ENCODE measurements around the gene SLC38A10.
A peak's percentile ranks its signal among the peaks of the same experiment; 100 is the strongest.

SLC38A10 gene

DNA sequence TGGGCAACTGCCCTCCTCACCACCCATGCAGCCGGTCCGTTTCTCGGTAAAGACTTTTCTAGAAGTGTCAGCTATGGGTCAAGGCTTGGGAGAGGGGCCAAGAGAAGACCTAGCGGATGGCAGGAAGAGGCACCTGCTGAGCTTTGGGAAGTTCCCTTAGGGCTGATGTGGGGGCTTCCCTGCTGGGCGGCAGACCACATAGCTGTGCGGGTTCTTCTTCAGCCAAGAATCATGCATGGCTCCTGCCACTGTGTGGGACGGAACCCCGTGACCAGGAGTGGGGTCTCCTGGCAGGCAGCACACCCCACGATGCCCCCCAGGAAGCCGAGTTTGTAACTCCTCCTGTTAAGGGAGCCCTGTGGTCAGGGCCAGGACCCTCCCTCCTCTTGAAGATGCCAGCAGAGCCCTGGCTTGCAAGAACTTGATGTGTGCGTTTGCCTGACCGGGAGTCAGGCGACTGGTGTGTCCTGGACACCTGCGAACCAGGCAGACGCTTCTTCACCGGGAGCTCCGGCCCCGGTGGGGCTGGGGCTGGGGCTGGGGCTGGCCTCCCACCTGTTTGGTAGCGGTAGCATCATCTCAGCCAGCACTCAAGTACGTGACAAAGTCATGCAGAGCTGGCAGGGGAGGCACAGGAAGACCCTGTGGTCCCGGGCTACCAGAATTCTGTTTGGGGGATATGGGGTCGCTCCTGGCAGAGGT, 17.7 kb upstream of the SLC38A10 start:
- Histone ChIP-seq H2AK5ac (ENCODE audit: low read length, severe bottlenecking) (no peak overlapping the region), H2BK15ac (ENCODE audit: low read depth, poor library complexity, severe bottlenecking) (peak overlapping the region; percentile 13), H4K91ac (ENCODE audit: low read length) (no peak overlapping the region), H3K9me3 (ENCODE audit: control insufficient read depth, low read length) (no peaks in the 10 kb centered on the region), H2BK12ac (ENCODE audit: low read length in 2 of 2) (no peak overlapping the region), H2AFZ (ENCODE audit: low read depth, low read length) (no peak overlapping the region), H3K79me1 (replicated peaks; ENCODE audit: low read length, poor library complexity, severe bottlenecking) (no peaks in the 10 kb centered on the region), H3K4ac (ENCODE audit: low read depth in 1 of 2, low read length in 2 of 2) (no peak overlapping the region), H2BK120ac (ENCODE audit: low read depth, low read length) (no peak overlapping the region), H3K23ac (ENCODE audit: low read length in 2 of 2) (no peak overlapping the region), H2BK5ac (ENCODE audit: low read depth, low read length, poor library complexity, severe bottlenecking) (no peak overlapping the region), H3K27me3 (ENCODE audit: control insufficient read depth in 1 of 2, insufficient read depth in 1 of 2, low read length in 2 of 2) (peaks cover 21 to 40% of the 10 kb centered on the region in 2 experiments), H3K9ac (ENCODE audit: low read length) (no peak overlapping the region), H3K36me3 (ENCODE audit: control insufficient read depth in 1 of 2, insufficient read depth in 2 of 2, low read depth in 1 of 2, low read length in 2 of 2) (no peaks in the 10 kb centered on the region), H3K4me2 (ENCODE audit: low read length, poor library complexity, severe bottlenecking) (no peak overlapping the region), H4K8ac (ENCODE audit: low read length) (no peak overlapping the region), H3K4me1 (ENCODE audit: control insufficient read depth, insufficient read depth, low read depth, low read length) (peaks cover 21% of the 10 kb centered on the region), H3K18ac (ENCODE audit: low read depth in 1 of 2, low read length in 2 of 2) (no peak overlapping the region), H3K27ac (ENCODE audit: low read length, poor library complexity, severe bottlenecking) (no peak overlapping the region), H3K14ac (ENCODE audit: low read length in 2 of 2) (no peak overlapping the region), H3K4me3 (ENCODE audit: insufficient read depth in 1 of 2, low read depth in 1 of 2, low read length in 2 of 2) (no peak overlapping the region)
- no peak for DNase-seq
- 91% methylated on average over 22 of the region's 22 CpGs for WGBS

DNA sequence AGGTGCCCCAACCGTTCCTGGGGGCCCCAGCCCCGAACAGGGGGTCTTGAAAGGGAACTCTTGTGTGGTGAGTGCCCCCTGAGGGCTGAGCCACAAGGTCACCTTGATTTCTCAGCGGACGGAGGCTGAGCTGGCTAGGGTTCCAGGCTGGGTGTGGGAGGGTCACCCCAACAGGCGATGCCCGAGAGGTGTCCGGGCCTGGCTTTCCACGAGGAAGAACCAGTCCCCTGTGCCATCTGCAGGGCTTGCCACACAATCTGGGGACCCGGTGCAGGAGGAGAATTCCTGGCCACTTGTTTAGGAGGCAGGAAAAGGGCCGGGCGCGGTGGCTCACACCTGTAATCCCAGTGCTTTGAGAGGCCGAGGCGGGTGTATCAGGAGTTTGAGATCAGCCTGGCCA, 16.8 kb upstream of the SLC38A10 start:
- Histone ChIP-seq H3K4ac (ENCODE audit: low read depth in 1 of 2, low read length in 2 of 2) (no peak overlapping the region), H2BK15ac (ENCODE audit: low read depth, poor library complexity, severe bottlenecking) (no peak overlapping the region), H3K27ac (ENCODE audit: low read length, poor library complexity, severe bottlenecking) (no peak overlapping the region), H3K36me3 (ENCODE audit: control insufficient read depth in 1 of 2, insufficient read depth in 2 of 2, low read depth in 1 of 2, low read length in 2 of 2) (no peaks in the 10 kb centered on the region), H3K18ac (ENCODE audit: low read depth in 1 of 2, low read length in 2 of 2) (no peak overlapping the region), H2BK120ac (ENCODE audit: low read depth, low read length) (no peak overlapping the region), H3K4me1 (ENCODE audit: control insufficient read depth, insufficient read depth, low read depth, low read length) (peaks cover 23% of the 10 kb centered on the region), H2BK5ac (ENCODE audit: low read depth, low read length, poor library complexity, severe bottlenecking) (no peak overlapping the region), H3K27me3 (ENCODE audit: control insufficient read depth in 1 of 2, insufficient read depth in 1 of 2, low read length in 2 of 2) (peaks cover 21 to 40% of the 10 kb centered on the region in 2 experiments), H3K79me1 (replicated peaks; ENCODE audit: low read length, poor library complexity, severe bottlenecking) (no peaks in the 10 kb centered on the region), H4K8ac (ENCODE audit: low read length) (no peak overlapping the region), H2AK5ac (ENCODE audit: low read length, severe bottlenecking) (no peak overlapping the region), H3K23ac (ENCODE audit: low read length in 2 of 2) (no peak overlapping the region), H3K9ac (ENCODE audit: low read length) (no peak overlapping the region), H4K91ac (ENCODE audit: low read length) (no peak overlapping the region), H3K4me2 (ENCODE audit: low read length, poor library complexity, severe bottlenecking) (no peak overlapping the region), H3K9me3 (ENCODE audit: control insufficient read depth, low read length) (no peaks in the 10 kb centered on the region), H2AFZ (ENCODE audit: low read depth, low read length) (no peak overlapping the region), H3K14ac (ENCODE audit: low read length in 2 of 2) (no peak overlapping the region), H2BK12ac (ENCODE audit: low read length in 2 of 2) (no peak overlapping the region), H3K4me3 (ENCODE audit: insufficient read depth in 1 of 2, low read depth in 1 of 2, low read length in 2 of 2) (no peak overlapping the region)
- DNase-seq: no peak
- 86% methylated on average over 14 of the region's 14 CpGs for WGBS

DNA sequence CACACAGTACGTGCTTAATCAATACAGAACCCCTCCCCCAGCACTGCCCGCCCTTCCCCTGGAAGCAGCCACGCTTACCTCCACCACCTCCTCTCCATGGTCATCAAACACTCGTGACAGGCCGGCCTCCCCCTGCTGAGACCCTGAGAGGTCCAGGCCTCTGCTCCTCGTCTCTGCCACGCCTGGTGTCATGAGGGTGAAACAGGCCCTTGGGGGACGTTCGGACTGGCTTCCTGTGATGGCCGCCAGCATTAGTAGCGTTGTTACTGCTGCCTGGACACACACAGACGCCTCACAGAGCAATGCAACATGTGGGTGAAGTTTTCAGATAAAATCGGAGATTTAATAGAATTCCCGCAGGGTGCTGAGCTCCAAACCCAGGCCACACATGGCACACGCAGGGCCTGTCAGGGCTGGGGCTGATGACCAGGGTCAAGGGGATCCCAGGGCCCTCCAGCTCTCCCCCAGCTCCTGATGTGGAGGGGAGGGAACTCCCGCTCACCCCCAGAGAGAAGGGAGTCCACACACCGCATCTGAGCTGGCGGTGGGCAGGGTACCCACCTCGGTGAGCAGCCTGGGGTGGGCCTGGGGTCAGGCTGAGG, 15.9 kb upstream of the SLC38A10 start:
- no peak overlapping the region for H4K91ac ChIP-seq (ENCODE audit: low read length)
- no peak for DNase-seq
- no peak overlapping the region for H2BK5ac ChIP-seq (ENCODE audit: low read depth, low read length, poor library complexity, severe bottlenecking)
- no peaks in the 10 kb centered on the region for H3K36me3 ChIP-seq (ENCODE audit: control insufficient read depth in 1 of 2, insufficient read depth in 2 of 2, low read depth in 1 of 2, low read length in 2 of 2)
- H3K14ac ChIP-seq (ENCODE audit: low read length in 2 of 2): peak overlapping the region in 1 of 2 experiments; percentile 53
- H2AK5ac ChIP-seq (ENCODE audit: low read length, severe bottlenecking): no peak overlapping the region
- H3K9ac ChIP-seq (ENCODE audit: low read length): no peak overlapping the region
- no peak overlapping the region for H3K23ac ChIP-seq (ENCODE audit: low read length in 2 of 2)
- peaks cover 15 to 35% of the 10 kb centered on the region in 2 experiments for H3K27me3 ChIP-seq (ENCODE audit: control insufficient read depth in 1 of 2, insufficient read depth in 1 of 2, low read length in 2 of 2)
- H3K4me3 ChIP-seq (ENCODE audit: insufficient read depth in 1 of 2, low read depth in 1 of 2, low read length in 2 of 2): no peak overlapping the region
- H2BK120ac ChIP-seq (ENCODE audit: low read depth, low read length): no peak overlapping the region
- peak overlapping the region; percentile 43 for H4K8ac ChIP-seq (ENCODE audit: low read length)
- H3K4me2 ChIP-seq (ENCODE audit: low read length, poor library complexity, severe bottlenecking): no peak overlapping the region
- WGBS: 64% methylated on average over 19 of the region's 19 CpGs
- no peak overlapping the region for H3K4ac ChIP-seq (ENCODE audit: low read depth in 1 of 2, low read length in 2 of 2)
- no peak overlapping the region for H2AFZ ChIP-seq (ENCODE audit: low read depth, low read length)
- H2BK15ac ChIP-seq (ENCODE audit: low read depth, poor library complexity, severe bottlenecking): no peak overlapping the region
- H2BK12ac ChIP-seq (ENCODE audit: low read length in 2 of 2): peak overlapping the region; percentile 18 to 46
- H3K79me1 ChIP-seq (replicated peaks; ENCODE audit: low read length, poor library complexity, severe bottlenecking): no peaks in the 10 kb centered on the region
- peaks cover 25% of the 10 kb centered on the region for H3K4me1 ChIP-seq (ENCODE audit: control insufficient read depth, insufficient read depth, low read depth, low read length)
- H3K27ac ChIP-seq (ENCODE audit: low read length, poor library complexity, severe bottlenecking): no peak overlapping the region
- no peaks in the 10 kb centered on the region for H3K9me3 ChIP-seq (ENCODE audit: control insufficient read depth, low read length)
- H3K18ac ChIP-seq (ENCODE audit: low read depth in 1 of 2, low read length in 2 of 2): no peak overlapping the region
